GM10266 (cell line): ENCODE measurements around the gene ATP8B1.

Experiments
- DNase-seq: peaks from one replicate; pipeline ENCODE4 v3.0.0; 2012; ENCODE audit errors: extremely low spot score
- TF ChIP-seq, protein P1 (sequence below): IDR thresholded peaks from 2 replicates; pipeline ENCODE4 v1.5.1; 2012; ENCODE audit warnings: mild to moderate bottlenecking, low read depth; ENCODE audit not compliant: control insufficient read depth, insufficient read depth; ENCODE audit errors: missing control alignments

The ATP8B1 gene

DNA sequence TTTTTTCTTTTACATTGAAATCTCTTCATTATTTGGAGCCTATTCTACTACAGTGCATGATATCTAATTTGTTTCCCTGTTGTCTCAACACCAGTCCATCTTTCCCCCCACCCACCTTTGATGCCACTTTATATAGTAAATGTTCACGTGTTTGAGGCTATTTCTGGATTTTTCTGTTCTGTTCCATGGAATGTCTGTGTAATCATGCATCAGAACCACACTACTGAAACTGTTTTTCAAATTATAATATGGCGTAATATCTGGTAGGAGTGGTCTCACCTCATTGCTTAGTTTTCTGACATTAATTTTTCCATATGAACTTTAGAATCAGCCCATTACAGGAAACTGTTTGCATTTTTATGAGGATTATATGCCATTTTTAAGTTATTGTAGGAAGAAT is 162.4 kb downstream of the ATP8B1 start:
- no peak for DNase-seq
- TF ChIP-seq, protein P1, sequence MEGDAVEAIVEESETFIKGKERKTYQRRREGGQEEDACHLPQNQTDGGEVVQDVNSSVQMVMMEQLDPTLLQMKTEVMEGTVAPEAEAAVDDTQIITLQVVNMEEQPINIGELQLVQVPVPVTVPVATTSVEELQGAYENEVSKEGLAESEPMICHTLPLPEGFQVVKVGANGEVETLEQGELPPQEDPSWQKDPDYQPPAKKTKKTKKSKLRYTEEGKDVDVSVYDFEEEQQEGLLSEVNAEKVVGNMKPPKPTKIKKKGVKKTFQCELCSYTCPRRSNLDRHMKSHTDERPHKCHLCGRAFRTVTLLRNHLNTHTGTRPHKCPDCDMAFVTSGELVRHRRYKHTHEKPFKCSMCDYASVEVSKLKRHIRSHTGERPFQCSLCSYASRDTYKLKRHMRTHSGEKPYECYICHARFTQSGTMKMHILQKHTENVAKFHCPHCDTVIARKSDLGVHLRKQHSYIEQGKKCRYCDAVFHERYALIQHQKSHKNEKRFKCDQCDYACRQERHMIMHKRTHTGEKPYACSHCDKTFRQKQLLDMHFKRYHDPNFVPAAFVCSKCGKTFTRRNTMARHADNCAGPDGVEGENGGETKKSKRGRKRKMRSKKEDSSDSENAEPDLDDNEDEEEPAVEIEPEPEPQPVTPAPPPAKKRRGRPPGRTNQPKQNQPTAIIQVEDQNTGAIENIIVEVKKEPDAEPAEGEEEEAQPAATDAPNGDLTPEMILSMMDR = no peak

DNA sequence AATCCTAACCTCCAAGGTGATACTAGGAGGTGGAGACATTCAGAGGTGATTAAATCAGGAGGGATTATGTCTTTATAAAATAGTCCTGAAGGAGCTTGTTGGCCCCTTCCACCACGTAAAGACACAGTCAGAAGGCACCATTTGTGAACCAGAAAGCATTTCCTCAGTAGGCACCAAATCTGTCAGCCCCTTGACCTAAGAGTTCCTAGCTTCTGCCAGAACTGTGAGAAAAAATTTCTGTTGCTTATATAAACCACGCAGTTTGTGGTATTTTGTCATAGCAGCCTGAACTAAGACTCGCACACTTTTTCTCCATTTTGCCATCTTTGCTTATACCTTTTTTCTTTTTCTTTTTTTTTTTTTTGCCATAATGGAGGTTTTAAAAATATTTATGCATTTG is 162.9 kb downstream of the ATP8B1 start:
- no peak for DNase-seq
- TF ChIP-seq, protein P1 = no peak

DNA sequence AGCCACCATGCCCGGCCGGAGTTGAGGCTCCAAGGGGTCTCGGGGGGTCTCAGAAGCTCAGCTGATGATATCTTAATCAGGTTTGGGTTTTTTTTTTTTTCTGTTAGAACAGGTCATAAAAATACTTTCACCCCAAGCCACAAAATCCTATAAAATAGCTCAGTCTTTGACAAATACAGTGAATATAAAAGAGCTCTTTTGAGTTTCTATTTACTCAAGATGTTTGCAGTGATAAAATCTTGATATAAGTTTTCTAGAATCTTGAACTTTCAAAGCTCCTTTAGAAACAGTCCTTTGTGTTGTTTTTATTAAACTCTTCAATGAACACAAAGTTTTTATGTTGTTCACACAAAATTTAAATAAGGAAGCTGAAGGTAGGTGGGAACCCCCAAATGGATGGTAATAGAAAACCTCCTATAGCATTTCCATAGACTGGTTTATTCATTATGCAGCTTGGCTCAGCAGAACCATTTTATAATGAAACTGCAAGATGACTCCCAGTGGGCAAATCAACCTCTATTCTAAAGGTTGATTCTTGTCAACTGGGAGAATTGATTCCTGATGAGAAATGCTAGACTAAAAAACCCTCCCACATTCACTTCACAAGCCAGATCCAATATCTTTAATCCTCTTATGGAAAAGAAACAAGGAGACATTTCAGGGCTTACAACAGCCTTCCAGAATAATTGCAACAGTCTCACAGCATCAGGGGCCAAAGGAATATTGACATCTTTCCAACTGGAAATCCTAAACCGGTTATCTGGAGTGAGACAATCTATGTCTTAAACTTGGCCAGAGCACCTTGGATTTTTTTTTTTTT is 167.9 kb downstream of the ATP8B1 start:
- DNase-seq = no peak
- TF ChIP-seq, protein P1 = no peak

DNA sequence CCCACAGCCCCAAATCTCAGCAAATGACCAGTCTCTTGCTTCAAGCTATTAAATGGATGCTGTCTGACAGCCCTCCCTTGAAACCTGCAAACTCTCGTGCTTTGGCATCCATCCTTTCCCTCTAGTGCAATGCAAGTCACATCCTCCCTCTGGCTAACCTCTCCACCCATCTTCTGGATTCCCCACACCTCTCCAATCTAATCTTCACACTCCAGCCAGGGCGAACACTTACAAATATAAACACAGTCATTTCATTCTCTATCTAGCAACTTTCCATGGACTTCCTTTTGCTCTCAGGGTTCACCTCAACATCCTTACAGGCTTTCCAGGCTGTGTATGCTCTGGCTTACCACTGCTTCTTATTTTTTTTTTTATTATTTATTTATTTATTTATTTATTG is 171.4 kb downstream of the ATP8B1 start:
- TF ChIP-seq, protein P1 = no peak
- DNase-seq = no peak

DNA sequence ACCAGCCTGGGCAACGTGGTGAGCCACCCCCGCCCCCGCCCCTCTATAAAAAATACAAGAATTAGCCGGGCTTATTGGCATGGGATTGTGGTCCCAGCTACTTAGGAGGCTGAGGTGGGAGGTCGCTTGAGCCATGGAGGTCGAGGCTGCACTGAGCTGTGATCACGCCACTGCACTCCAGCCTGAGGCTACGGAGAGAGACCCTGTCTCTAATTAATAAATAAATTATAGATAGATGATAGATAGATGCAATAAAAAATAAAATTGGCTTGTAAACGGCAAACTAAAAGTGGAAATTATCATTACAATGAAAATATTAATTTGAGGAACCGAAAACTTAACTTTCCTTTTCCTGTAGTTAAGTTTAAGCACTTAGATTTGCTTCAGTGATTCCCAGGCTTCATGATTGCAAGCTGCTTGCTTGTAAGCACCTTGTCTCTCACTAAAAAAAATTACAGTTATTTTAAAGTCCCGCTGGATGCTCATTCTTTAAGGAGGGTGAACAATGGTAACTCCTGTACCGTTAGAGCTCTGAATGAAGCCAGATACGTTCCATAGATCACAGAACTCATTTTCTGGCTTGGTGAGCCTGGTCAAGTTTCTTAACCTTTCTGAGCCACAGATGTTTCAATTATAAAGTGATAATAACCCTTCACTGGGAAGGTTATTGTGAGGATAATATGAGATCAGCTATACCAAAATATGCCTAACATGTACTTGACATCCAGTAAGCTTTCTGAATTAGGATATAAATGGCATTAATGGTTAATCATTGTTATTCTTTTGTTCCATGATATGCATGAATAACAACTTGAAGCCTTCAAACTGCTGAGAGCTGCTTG is 172.1 kb downstream of the ATP8B1 start:
- peak; percentile 51 for DNase-seq
- TF ChIP-seq, protein P1 = no peak

DNA sequence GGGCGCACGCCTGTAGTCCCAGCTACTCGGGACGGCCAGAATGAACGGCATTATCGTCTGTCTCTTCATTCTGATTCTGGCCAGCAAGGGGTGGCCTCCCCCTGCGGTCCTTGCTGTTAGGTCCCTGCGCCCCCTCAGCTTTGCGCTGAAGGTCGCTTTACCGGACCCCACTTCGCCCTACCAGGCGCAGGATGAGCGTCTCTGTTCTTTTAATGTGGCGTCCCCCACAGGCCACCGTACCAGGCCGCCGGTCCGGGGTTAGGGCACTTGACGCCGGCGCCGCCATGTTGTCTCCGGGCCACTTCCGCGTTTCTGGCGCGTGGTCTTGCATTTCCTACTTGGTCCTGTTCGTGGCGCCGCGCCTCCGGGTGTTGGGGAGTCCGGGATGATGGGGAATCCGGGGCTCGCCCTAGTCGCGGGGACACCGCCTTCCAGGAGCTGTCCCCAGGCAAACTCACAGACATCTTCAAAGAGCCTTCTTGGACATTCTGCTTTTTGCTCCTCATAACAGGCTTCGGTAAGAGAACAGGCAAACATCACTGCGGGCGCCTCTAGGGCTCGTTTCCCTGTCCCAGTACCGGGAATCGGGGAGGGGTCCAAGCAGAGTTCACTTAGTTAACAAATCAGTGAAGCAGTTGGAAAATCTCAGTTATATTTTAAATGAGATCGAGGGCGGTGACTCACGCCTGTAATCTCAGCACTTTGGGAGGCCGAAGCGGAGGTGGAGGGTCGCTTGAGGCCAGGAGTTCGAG is 172.9 kb downstream of the ATP8B1 start:
- DNase-seq = peak; percentile 91
- TF ChIP-seq, protein P1 = peak; percentile 84

DNA sequence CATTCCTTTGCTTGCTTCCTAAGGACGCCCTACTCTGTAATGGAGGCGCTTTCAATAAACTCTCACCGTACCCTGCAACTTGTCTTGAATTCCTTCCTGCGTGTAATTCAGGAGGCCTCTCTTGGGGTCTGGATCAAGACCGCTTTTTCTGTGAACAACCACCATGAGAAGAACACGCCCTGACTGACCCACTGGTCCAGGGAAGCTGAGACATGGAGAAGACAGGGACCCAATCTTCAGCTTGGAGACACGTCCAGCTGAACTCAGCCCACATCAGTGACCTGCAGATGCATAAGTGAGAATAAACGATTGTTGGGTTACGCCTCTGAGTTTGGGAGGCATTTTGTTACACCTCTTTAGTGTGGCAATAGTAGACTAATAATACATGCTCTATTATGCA is 173.7 kb downstream of the ATP8B1 start:
- TF ChIP-seq, protein P1 = no peak
- DNase-seq = no peak
